ENCODE results near the gene SMAD5. TPM values are rescaled to one million over a fixed set of nuclear protein-coding genes. Genes with fewer than 3 reads are reported as not detected.

Gene SMAD5
- total RNA-seq, 1 experiment from 2014 or later = 69.3 TPM

- Histone ChIP-seq H3K56ac (ENCODE audit: insufficient read length, low read depth, low read length) (no peak overlapping the region), H3K79me2 (ENCODE audit: insufficient read depth, low read length) (peaks cover 13% of the 10 kb centered on the region; the same call in 1 of the 2 replicates), H3K14ac (ENCODE audit: insufficient read depth, low read length) (no peak overlapping the region), H3K27me3 (ENCODE audit: insufficient read depth, low read length) (no peaks in the 10 kb centered on the region), H4K5ac (ENCODE audit: insufficient read length, low read depth, low read length) (no peak overlapping the region), H3K27ac (ENCODE audit: insufficient read length, low read depth, low read length) (no peak overlapping the region), H3K23ac (ENCODE audit: insufficient read length, low read depth, low read length) (no peak overlapping the region), H3K23me2 (ENCODE audit: insufficient read length, low read depth, low read length, poor library complexity, severe bottlenecking) (peaks cover 7% of the 10 kb centered on the region), H4K91ac (ENCODE audit: insufficient read length, low read depth, low read length) (no peak overlapping the region), H2BK20ac (ENCODE audit: low read depth, low read length, poor library complexity, severe bottlenecking) (no peak overlapping the region), H3K4me1 (ENCODE audit: insufficient read depth, low read length) (no peaks in the 10 kb centered on the region), H2BK120ac (ENCODE audit: low read depth, low read length, poor library complexity, severe bottlenecking) (no peak overlapping the region), H3K9me3 (ENCODE audit: control insufficient read depth, low read depth, low read length) (no peaks in the 10 kb centered on the region), H3K4ac (ENCODE audit: low read depth, low read length) (no peak overlapping the region), H3T11ph (ENCODE audit: low read length) (no peak overlapping the region), H4K8ac (replicated peaks; ENCODE audit: insufficient read length, low read depth, low read length) (no peak overlapping the region), H2BK5ac (ENCODE audit: insufficient read length, low read length) (no peak overlapping the region), H3K18ac (ENCODE audit: insufficient read length, low read depth, low read length) (no peak overlapping the region), H3K79me1 (ENCODE audit: insufficient read depth, low read depth, low read length, poor library complexity, severe bottlenecking) (no peaks in the 10 kb centered on the region), H2AFZ (ENCODE audit: low read length) (no peak overlapping the region), H4K20me1 (ENCODE audit: control insufficient read depth, insufficient read depth, insufficient read length) (no peaks in the 10 kb centered on the region), H2BK12ac (ENCODE audit: insufficient read length, low read depth, low read length) (no peak overlapping the region), H3K9ac (ENCODE audit: extremely low read depth, insufficient read length, low read length) (no peak overlapping the region), H2AK5ac (ENCODE audit: insufficient read length, low read length) (no peak overlapping the region), H2BK15ac (ENCODE audit: low read depth, low read length) (no peak overlapping the region), H3K4me2 (ENCODE audit: insufficient read depth, insufficient read length, low read length) (no peak overlapping the region)
- Mint-ChIP-seq H3K4me1 (peaks cover 18 to 20% of the 10 kb centered on the region in 2 experiments), H3K27ac (no peak overlapping the region), H3K4me3 (no peak overlapping the region), H3K36me3 (ENCODE audit: insufficient read depth in 1 of 3, low read depth in 3 of 3) (no peaks in the 10 kb centered on the region; a peak in 1 of 7 replicates), H3K9me3 (no peaks in the 10 kb centered on the region), H3K27me3 (ENCODE audit: low read depth) (peaks cover 43% of the 10 kb centered on the region)
- DNase-seq = no peak
- WGBS (ENCODE audit: extremely low coverage, insufficient read length, low lambda C conversion rate) = no CpG with 5 or more reads among the region's 2 CpGs
- TF ChIP-seq CTCF (conservative IDR thresholded peaks at IDR 0.05) = no peak
Measured at GRCh38 chr5:136130581-136130980, 2.1 kb upstream of the SMAD5 start.

Measured in H9 (cell line).